Heart left ventricle (tissue), 13 donors: ENCODE measurements around the gene ZDHHC14.

Experiments used
- CTCF ChIP-seq, 12 donors: fragments of 200-600 bp; sonication (generic) in 4 of 12; IDR thresholded peaks; one replicate each; pipeline versions ENCODE4 v1.5.0 to v1.8.0; 2018 to 2022; ENCODE audit warnings: antibody characterized with exemption in 12 of 12, mild to moderate bottlenecking in 5 of 12
- POLR2A ChIP-seq, 2 donors: fragments of 450-650 bp; IDR thresholded peaks; one replicate each; pipeline ENCODE4 v1.6.1; 2017; ENCODE audit warnings: antibody characterized with exemption in 2 of 2, mild to moderate bottlenecking in 2 of 2, moderate library complexity in 2 of 2
- donor health status: ischemic (EF 13 %, LVEDD 7.1; RV severe dilation, severe dysfunction).
- donor health status: DM: no; HTN: yes; CAD: no.
- donor health status: DM: no; HTN: no; CAD: no.
- donor health status: ischemic (EF 25% LVEDD 6.9; RV normal size, moderate dysfunction).
- donor health status: ischemic (EF 25% LVEDD 5.7; RV mildly dilated, moderate dysfunction).
- donor health status: ischemic (EF 35%, LVEDD 5.7; RV mildly dilated, moderate dysfunction).
- donor health status: nonischemic (EF 11% LVEDD 7.7; RV severe dilation, severe dysfunction).
- donor health status: DM: yes; HTN: yes; CAD: no.
- donor health status: PGD.
- donor health status: ischemic (EF 29% LVEDD 5.4; RV normal size, mild dysfunction).
- donor health status: nonischemic (EF 23%, LVEDD 6.1; RV moderate dilation, normal function).

- TF ChIP-seq CTCF (IDR thresholded peaks at IDR 0.05) (no peak), POLR2A (IDR thresholded peaks at IDR 0.05) (no peak)
Measured at GRCh38 chr6:157459327-157459726, 78.3 kb downstream of the ZDHHC14 start.
